OCI-LY1 (cell line): ENCODE measurements around the gene PRKCD.

Source experiments
- H2AFZ ChIP-seq: fragments of 200-600 bp; sonication (generic), shearing (Covaris generic); 2 replicates; pipeline ENCODE4 v1.6.0; 2014; ENCODE audit warnings: antibody characterized with exemption, mild to moderate bottlenecking, low read length
- H3F3A ChIP-seq: fragments of 200-600 bp; sonication (generic), shearing (Covaris generic); 2 replicates; pipeline ENCODE4 v1.6.0; 2014; ENCODE audit warnings: mild to moderate bottlenecking, antibody characterized with exemption, low read length, moderate library complexity; ENCODE audit not compliant: insufficient read depth
- H3K27ac ChIP-seq: fragments of 200-600 bp; sonication (generic); 2 replicates; pipeline ENCODE4 v1.5.1; 2014; ENCODE audit warnings: low read length, mixed run types, mild to moderate bottlenecking, low read depth; ENCODE audit not compliant: poor library complexity, severe bottlenecking
- H3K27me3 ChIP-seq: fragments of 200-600 bp; sonication (generic); 2 replicates; pipeline ENCODE4 v1.6.0; 2014; ENCODE audit warnings: antibody characterized with exemption, mild to moderate bottlenecking, low read length, moderate library complexity; ENCODE audit not compliant: insufficient read depth
- H3K36me3 ChIP-seq: fragments of 200-600 bp; sonication (generic); 2 replicates; pipeline ENCODE4 v1.6.1; 2014; ENCODE audit warnings: mild to moderate bottlenecking, antibody characterized with exemption, low read length, moderate library complexity, mixed read lengths; ENCODE audit not compliant: insufficient read depth
- H3K4me1 ChIP-seq: fragments of 200-600 bp; sonication (generic); 2 replicates; pipeline ENCODE4 v1.5.1; 2014; ENCODE audit warnings: mild to moderate bottlenecking, low read length, moderate library complexity; ENCODE audit not compliant: insufficient read depth, severe bottlenecking
- H3K4me2 ChIP-seq: fragments of 200-600 bp; sonication (generic), shearing (Covaris generic); 2 replicates; pipeline ENCODE4 v1.6.1; 2014; ENCODE audit warnings: low read length
- H3K4me3 ChIP-seq: fragments of 200-600 bp; sonication (generic); 2 replicates; pipeline ENCODE4 v1.5.1; 2014; ENCODE audit warnings: low read length, low read depth, mild to moderate bottlenecking, mixed read lengths; ENCODE audit not compliant: poor library complexity, severe bottlenecking
- H3K79me2 ChIP-seq: fragments of 200-600 bp; shearing (Covaris generic); 2 replicates; pipeline ENCODE4 v1.6.1; 2016; ENCODE audit warnings: mixed run types, low read length, mixed read lengths; ENCODE audit not compliant: insufficient read depth
- H3K9ac ChIP-seq: fragments of 200-600 bp; sonication (generic), shearing (Covaris generic); 2 replicates; pipeline ENCODE4 v1.6.1; 2014; ENCODE audit warnings: mild to moderate bottlenecking, low read length, mixed read lengths
- H3K9me2 ChIP-seq: fragments of 200-600 bp; sonication (generic), shearing (Covaris generic); 2 replicates; pipeline ENCODE4 v1.6.1; 2014; ENCODE audit warnings: low read depth, mild to moderate bottlenecking, low read length, mixed read lengths
- H3K9me3 ChIP-seq: fragments of 200-600 bp; shearing (Covaris generic); 2 replicates; pipeline ENCODE4 v1.6.1; 2014; ENCODE audit warnings: low read length, mixed read lengths
- H4K20me1 ChIP-seq: fragments of 200-600 bp; sonication (generic), shearing (Covaris generic); 2 replicates; pipeline ENCODE4 v1.6.0; 2016; ENCODE audit warnings: mild to moderate bottlenecking, low read length; ENCODE audit not compliant: insufficient read depth
- EZH2 ChIP-seq: fragments of 200-600 bp; sonication (generic), shearing (Covaris generic); IDR thresholded peaks from 2 replicates; pipeline ENCODE4 v1.8.0; 2017; ENCODE audit warnings: borderline replicate concordance, mixed run types, mild to moderate bottlenecking, antibody characterized with exemption, low read length, moderate library complexity, mixed read lengths
- TF ChIP-seq, protein P1 (sequence below): fragments of 200-600 bp; sonication (generic), shearing (Covaris generic); IDR thresholded peaks from 2 replicates; pipeline ENCODE4 v1.5.1; 2017; ENCODE audit warnings: mild to moderate bottlenecking, antibody characterized with exemption, low read length, moderate library complexity, mixed read lengths

Gene PRKCD

DNA sequence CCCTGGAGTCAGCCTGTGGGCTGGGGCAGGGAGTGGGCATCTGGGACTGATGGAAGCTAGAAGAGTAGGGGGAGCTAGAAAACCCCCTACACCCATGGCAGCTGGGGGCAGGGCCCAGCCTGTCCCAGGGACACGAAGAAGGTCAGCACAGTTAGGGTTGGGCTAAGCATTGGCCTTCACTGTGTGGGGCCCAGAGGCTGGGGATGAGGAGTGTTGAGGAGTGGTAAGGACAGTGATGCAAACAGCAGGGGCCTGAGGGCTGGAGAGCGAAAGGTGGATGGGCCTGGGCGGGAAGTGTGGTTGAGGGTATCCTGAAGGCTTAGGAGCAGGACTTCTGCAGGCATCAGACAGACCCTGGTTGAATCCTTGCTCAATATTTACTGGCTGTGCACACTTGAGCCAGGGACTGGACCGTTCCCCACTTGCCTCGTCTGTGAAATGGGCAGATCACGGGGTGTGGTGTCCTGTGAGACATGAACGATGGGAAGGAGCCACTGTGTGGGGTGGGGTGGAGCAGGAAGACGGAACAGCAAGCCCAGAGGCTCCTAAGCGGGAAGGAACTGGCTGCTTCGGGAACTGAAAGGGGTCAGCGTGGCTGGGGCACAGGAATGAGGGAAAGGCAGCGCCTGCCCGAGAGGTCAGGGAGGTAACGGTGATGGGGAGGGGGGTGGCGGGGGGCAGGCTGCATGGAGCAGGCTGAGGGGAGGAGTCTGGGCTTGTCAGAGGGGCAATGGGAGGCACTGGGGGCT is 7.3 kb downstream of the PRKCD start:
- H3K27ac ChIP-seq, result no peak overlapping the region
- no peak overlapping the region for H2AFZ ChIP-seq
- no peaks in the 10 kb centered on the region for H3F3A ChIP-seq
- no peaks in the 10 kb centered on the region for H3K79me2 ChIP-seq
- no peaks in the 10 kb centered on the region for H3K27me3 ChIP-seq
- H3K9me2 ChIP-seq, result no peaks in the 10 kb centered on the region
- no peak overlapping the region for H3K4me2 ChIP-seq
- H3K4me3 ChIP-seq, result no peak overlapping the region
- H3K9me3 ChIP-seq, result no peaks in the 10 kb centered on the region
- TF ChIP-seq, protein P1, sequence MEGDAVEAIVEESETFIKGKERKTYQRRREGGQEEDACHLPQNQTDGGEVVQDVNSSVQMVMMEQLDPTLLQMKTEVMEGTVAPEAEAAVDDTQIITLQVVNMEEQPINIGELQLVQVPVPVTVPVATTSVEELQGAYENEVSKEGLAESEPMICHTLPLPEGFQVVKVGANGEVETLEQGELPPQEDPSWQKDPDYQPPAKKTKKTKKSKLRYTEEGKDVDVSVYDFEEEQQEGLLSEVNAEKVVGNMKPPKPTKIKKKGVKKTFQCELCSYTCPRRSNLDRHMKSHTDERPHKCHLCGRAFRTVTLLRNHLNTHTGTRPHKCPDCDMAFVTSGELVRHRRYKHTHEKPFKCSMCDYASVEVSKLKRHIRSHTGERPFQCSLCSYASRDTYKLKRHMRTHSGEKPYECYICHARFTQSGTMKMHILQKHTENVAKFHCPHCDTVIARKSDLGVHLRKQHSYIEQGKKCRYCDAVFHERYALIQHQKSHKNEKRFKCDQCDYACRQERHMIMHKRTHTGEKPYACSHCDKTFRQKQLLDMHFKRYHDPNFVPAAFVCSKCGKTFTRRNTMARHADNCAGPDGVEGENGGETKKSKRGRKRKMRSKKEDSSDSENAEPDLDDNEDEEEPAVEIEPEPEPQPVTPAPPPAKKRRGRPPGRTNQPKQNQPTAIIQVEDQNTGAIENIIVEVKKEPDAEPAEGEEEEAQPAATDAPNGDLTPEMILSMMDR, result no peak
- H4K20me1 ChIP-seq, result no peaks in the 10 kb centered on the region
- peaks cover 5% of the 10 kb centered on the region; the same call in 1 of the 2 replicates for H3K36me3 ChIP-seq
- peaks cover 45% of the 10 kb centered on the region for H3K4me1 ChIP-seq
- no peak overlapping the region for H3K9ac ChIP-seq

DNA sequence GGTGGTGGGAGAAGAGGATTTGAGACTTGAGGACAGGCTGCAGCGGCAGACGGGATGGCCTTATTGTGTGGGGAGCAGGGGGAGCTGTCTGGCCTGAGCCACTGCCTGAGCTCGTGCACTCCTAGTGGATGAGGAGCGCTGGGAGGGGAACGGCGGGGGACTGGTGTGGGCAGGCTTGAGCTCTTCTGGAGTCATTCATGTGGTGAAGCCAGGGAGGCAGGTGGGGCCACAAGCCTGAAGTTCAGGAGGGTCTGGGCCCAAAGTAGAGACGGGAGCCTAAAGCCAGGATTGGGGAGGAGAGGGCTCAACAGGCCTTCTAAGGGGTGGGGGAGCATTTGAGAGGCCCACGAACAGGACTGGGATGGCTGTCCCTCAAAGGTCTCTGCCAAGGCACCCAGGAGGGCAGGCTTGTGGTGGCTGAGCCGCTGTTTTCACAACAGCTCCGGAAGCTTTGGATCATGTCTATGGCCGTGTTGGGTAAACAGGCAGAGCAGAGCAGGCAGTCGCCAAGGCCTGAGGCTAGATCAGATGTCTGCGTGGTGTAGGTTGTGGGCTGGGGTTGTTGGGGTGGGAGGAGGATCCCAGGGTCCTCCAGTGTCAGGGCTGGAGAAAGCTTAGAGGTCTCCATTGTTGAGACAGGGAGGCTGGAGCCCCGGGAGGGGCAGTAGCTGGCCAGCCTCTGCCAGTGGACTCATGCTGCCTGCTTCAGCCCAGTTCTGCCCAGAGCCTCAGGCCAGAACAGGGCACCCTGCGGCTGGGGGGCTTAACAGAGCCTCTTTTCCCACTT is 8.2 kb downstream of the PRKCD start:
- H3F3A ChIP-seq, result no peaks in the 10 kb centered on the region
- H3K79me2 ChIP-seq, result no peaks in the 10 kb centered on the region
- H3K9me3 ChIP-seq, result no peaks in the 10 kb centered on the region
- no peaks in the 10 kb centered on the region for H4K20me1 ChIP-seq
- H2AFZ ChIP-seq, result no peak overlapping the region
- no peak overlapping the region for H3K27ac ChIP-seq
- peaks cover 48% of the 10 kb centered on the region for H3K4me1 ChIP-seq
- H3K27me3 ChIP-seq, result no peaks in the 10 kb centered on the region
- H3K4me2 ChIP-seq, result no peak overlapping the region
- TF ChIP-seq, protein P1, result no peak
- no peak for TF ChIP-seq EZH2
- H3K4me3 ChIP-seq, result no peak overlapping the region
- peaks cover 12% of the 10 kb centered on the region; the same call in 1 of the 2 replicates for H3K36me3 ChIP-seq
- no peaks in the 10 kb centered on the region for H3K9me2 ChIP-seq
- no peak overlapping the region for H3K9ac ChIP-seq

DNA sequence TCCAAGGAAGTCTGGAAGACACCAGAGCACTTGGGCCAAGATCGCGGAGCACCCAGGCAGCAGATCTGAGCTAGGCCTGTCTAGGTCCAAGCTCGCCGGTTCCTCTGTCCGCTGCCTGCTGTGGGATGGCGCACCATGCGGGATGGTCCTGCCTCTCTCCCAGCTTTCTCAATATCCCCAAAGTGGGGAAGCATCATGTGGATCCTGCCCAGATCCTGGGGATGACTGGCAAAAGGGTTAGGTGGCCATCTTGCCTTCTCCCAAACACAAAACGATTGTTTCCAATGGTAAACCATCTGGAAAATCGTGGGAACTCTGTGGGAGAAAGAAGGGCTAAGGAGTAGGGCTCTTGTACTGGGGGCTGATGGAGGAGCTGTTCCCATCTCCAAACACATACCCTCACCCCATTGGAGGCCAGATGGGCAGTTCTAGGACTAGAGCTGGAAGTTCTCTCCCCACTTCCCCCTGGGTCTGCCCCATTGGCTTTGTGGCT is 8.9 kb downstream of the PRKCD start:
- Histone ChIP-seq H3K27ac (no peak overlapping the region), H3K36me3 (peaks cover 12% of the 10 kb centered on the region; the same call in 1 of the 2 replicates), H3K9ac (no peak overlapping the region), H2AFZ (no peak overlapping the region), H4K20me1 (no peaks in the 10 kb centered on the region), H3K4me1 (peaks cover 54% of the 10 kb centered on the region), H3K9me3 (no peaks in the 10 kb centered on the region), H3K27me3 (no peaks in the 10 kb centered on the region), H3K79me2 (no peaks in the 10 kb centered on the region), H3K9me2 (no peaks in the 10 kb centered on the region), H3K4me3 (no peak overlapping the region), H3F3A (no peaks in the 10 kb centered on the region), H3K4me2 (no peak overlapping the region)
- TF ChIP-seq, protein P1, result no peak
- no peak for TF ChIP-seq EZH2
